ENCODE results near the gene SLA2. TPM values are rescaled to one million over a fixed set of nuclear protein-coding genes. Genes with fewer than 3 reads are reported as not detected.

Gene SLA2
- total and polyA plus RNA-seq, 2 of the 8 experiments (the other 6 are each of a cell fraction or from before 2014, with no cell fraction given), result 0.18 TPM; not detected in 1

DNA sequence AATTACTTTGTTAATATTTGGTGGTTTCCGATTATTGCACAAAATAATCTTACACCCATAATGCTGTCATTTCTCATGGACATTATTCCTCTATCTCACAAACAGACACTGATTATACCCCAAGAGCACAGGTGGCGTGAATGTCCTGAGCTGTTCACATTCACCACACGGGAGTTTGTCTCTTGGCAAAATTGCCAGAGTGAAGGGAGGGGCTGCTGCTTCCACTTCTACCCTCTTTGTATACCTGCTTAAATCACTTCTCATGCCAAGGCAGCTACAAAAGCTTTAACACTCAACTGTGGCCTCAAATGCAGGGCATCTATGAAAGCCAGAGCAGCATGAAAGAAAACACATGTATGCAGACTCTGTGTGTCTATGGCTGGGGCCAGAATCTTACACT, 41.9 kb upstream of the SLA2 start (continued):
- TF ChIP-seq, protein P1, sequence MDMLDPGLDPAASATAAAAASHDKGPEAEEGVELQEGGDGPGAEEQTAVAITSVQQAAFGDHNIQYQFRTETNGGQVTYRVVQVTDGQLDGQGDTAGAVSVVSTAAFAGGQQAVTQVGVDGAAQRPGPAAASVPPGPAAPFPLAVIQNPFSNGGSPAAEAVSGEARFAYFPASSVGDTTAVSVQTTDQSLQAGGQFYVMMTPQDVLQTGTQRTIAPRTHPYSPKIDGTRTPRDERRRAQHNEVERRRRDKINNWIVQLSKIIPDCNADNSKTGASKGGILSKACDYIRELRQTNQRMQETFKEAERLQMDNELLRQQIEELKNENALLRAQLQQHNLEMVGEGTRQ (IDR thresholded peaks at IDR 0.05; ENCODE audit: low read length), result no peak
